HG03159 (cell line): Measurements from ENCODE around the gene PEX13.
"Not testable (repeated sequence)": the region's sequence is repeated elsewhere in the genome, so short reads cannot be mapped to it uniquely, and the experiment has no call there.

ENCODE experiments used
- ATAC-seq: cut with Tn5 transposase; IDR thresholded peaks from one replicate; pipeline ENCODE4 v1.9.1; 2021; ENCODE audit warnings: mild to moderate bottlenecking, moderate library complexity; ENCODE audit not compliant: unreplicated experiment

The PEX13 gene, protein sequence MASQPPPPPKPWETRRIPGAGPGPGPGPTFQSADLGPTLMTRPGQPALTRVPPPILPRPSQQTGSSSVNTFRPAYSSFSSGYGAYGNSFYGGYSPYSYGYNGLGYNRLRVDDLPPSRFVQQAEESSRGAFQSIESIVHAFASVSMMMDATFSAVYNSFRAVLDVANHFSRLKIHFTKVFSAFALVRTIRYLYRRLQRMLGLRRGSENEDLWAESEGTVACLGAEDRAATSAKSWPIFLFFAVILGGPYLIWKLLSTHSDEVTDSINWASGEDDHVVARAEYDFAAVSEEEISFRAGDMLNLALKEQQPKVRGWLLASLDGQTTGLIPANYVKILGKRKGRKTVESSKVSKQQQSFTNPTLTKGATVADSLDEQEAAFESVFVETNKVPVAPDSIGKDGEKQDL

DNA sequence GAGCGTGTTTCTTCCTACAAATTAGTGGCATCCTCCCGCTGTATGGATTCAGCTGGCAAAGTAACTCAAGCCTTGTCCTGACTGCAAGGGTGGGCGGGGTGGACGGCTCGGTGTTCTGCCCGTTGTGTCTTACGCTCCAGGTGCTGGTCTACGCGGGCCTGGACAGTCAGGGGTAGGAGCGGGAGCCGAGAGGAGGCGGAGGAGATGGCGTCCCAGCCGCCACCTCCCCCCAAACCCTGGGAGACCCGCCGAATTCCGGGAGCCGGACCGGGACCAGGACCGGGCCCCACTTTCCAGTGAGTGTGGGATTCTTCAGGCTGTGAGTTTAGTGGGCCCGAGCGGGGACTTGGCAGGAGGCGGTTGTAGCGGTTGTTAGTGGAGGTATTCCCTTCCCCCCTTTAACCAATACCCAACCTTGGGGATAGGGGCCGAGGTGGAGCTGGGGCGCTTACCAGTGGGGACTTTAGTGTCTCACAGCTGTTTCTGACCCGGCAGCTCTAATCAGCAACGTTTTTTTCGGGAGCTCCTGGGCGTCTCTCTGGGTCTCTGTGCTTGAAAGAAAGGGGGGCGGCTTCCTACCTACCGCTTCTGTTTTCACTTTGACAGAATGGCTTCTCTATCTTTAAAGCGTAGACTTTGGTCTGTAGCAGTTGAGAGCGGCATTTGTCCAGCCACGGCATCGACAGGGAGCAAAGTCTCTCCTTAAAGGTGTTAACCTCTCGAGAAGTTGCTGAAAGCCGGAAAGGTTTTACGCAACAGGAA is at the start of gene PEX13, which contains the start of gene PUS10:
Gene PEX13, plus strand, starts transcription at position 165 of the 762 bp plus-strand sequence. Its CDS starts 40 bp downstream, at position 205.
Gene PUS10, minus strand, starts transcription at position 700 of the 762 bp plus-strand sequence. CDS start 6,365 bp downstream, outside the sequence.
- peak; percentile 74 for ATAC-seq

DNA sequence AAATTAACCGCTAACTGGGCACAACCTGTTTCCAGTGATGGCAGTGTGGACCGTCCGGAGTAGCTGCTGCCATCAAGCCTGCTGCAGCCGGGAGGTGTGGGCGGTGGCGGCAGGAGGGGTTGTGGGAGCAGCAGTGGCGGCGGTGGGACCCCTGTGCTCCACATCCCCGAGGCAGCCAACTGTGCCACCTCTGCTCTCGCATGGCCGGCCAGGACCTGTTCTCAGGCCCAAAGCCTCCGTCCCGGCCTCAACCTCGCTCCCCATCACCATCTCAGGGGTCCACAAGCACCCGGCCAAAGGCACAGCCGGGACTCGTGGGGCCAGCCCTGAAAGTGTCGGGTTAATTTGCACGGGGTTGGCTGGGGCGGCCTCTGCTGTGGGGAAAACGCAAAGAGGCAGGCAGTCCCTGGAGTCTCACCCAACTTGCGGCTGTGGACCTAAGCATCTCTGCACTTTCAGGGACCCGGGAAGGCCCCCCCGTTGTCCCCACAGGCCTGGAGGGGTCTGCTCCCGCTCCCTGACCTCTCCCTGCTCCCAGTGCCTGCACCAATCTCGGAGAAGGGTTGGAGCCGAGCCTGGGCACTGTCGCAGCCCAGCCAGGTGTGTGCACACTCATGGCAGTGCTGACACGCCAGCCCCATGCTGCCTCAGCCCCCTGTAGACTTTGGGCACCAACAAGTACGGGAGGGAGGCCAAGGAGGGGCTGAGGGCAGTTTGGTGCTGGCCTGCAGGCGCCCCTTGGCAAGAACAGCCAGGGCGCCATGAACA is 44.4 kb upstream of the PEX13 start:
- ATAC-seq = no peak

DNA sequence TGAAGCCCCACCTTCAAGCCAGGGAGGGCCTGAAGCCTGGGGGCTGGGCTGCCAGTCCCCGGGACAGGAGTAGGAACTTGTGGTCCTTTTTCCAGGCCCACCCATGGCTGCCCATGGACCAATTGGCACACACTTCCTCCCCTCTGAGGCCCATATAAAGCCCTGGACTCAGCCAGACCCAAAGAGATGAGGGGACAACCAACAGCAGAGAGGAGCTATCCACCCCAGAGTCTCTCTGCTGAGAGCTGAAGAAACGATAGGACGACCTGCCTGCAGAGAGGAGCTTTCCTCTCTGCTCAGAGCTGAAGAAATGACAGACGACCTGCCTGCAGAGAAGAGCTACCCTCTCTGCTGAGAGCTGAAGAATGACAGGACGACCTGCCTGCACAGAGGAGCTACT is 43.8 kb upstream of the PEX13 start:
- no peak for ATAC-seq

DNA sequence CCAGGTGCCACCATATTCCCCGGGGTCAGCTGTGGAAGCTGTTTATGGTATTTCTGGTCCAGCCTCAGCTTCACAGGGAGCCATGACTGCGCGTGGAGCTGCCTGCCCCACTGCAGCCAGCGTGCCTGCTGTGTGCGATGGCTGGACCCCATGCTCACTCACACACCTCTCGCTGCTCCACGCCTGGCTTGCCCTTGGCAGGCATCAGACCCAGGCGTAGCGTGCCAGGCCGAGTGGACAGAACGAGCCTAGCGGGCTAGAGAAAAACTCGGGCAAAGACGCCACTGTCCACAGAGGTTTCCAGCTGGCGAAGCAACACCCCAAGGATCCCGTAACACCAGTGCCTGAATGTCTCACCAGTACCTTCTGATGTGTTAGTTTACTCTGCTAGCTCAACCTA is 42.9 kb upstream of the PEX13 start:
- ATAC-seq = no peak

DNA sequence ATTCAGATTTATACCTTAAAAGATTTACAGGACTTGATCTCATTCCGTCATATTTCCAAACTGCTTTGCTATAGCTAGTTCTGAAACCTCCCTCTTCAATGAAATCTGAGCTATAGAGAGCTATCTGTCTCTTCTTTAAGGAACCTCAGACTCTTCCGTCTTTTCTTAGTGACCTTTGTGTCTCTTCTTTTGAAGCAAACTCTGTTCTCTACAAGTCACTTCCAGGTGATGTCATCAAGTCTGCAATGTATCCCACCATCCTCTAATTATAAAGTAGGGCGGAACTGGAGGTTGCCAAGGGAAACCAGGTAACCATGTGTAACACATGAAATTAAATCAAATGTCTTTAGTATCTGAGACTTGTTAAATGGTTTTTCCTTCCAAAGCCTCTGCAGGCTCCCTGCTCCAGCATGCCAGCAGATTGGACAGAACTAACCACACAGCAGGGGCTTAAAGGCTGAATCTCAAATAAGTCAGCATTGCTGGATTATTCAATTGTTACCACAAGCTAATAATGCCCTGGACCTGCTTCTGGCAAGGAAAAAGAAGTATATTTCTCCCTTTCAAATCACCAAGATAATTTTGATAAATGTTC is 41.2 kb upstream of the PEX13 start:
- ATAC-seq = no peak

DNA sequence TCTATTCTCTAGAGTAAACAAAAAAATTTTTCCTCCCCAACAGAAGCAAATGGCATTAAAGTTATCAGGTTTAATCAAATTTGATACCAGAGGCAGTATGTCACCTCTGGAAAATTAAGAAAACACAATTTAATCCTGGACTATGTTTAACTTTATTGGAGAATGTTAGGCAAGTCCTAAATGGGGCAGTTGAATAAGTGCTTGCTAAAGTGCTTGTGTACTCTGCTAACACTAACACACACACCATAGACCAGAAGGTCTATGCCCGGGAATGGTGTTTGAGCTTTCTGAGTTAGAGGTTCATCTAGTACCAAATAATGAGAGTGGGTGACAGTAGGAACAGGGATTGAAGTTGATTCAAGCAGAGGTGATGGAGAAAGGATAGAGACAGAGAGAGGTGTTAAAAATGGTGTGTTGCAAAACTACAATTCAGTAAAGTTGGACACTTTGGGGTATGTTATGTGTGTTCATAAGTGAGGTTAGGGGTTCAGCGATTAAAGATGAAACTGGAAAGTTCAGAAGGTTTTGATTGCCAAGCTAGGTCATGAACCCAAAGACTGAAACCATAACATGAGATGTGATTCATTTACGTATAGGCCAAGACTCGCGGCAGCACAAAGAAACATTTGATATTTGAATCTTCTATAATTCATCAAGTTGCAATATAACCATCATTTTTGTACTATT is 40.5 kb upstream of the PEX13 start:
- ATAC-seq = peak; percentile 52

DNA sequence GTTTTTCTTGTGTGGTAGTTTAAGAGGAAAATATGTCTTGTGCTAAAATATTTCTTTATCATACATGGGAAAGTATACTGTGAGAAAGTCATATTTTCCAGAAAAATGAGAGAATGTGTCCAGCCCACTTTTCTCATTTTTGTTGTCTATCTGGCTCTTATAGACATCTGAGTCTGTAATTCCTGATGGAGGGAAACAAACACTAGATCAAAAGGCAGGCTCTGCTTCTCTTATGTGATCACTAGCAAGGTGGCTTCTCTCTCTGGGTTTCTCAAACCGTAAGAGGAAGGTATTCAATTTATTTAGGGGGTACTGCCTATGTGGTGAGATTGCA is 40.0 kb upstream of the PEX13 start:
- no peak for ATAC-seq

DNA sequence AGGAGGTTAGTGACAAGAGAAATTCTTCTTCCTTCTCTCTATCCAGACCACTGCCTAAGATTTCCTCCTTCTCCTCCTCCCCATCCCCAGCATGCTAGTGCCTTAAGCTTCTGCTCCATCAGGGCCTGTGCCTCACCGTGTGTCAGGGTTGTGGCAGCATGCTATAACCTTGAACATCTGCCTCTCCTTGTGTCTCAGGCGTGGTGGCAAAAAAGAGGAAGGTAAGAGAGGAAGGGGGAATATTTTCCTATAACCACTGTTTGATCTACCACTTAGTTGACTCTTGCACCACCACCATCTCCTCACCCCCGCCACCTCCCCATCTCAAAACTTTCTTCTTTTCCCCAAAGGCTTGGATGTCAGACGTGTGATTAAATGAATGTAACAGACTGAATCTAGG is 38.3 kb upstream of the PEX13 start:
- ATAC-seq = no peak

DNA sequence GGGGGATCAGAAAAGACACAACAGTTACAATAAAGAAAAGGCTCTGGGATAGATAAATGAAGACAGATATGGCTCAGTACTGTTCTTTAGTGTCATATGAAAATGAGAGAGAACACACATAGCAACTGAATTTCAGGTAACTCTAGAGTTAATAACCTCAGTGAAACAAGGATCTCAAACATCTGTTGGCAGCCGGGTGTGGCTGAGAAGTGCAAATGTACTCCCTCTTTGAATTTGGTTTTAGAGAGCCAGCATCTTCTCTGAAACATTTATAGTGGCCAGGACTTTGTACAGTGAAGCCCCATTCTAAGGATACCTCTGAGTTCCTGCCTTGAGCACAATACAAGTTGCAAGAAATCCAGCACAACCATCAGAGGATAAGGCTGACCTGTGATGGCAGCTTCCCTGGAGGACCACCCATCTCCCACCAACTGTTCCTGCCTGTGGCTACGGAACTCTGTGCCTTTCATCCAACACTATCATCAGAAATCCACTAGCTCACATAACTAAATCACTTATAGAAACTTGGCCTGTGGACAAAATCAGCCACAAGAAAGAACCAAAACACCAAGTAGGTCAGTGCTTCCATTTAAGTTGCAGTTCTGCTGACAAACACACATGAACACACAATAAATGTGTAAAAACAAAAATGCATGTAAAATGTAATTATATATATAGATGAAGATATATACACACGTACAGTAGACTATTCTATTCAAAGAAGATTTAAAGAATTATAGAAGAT is 37.3 kb upstream of the PEX13 start:
- peak; percentile 52 for ATAC-seq

DNA sequence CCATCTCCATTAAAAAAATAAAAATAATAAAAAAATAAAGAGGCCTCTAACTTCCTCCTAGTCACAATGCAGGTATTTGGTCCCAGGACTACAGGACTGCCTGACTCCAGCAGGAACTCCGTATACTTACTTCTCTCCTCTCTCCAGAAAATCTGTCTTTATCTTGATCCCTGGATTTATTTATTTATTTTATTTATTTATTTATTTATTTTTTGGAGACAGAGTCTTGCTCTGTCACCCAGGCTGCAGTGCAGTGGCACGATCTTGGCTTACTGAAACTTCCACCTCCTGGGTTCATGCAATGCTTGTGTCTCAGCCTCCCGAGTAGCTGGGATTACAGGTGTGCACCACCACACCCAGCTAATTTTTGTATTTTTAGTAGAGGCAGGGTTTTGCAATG is 35.5 kb upstream of the PEX13 start:
- not testable (repeated sequence) for ATAC-seq

DNA sequence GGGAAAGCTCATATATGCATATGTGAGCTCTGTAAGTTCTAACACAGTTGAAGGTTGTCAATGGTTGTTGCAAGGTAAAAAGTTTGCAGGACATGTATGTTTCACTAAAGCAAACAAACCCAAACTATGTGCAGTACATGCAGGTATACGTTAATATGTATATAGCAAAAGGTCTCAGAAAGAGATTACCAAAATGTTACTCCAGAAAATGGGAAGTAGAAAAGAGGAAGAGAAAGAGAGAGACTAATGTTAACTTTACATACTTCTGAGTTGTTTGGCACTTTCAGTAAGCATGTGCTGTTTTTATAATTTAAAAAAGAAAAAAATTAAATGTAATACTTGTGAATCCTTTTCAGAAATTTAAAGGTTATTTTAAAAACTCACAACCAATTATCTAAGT is 32.8 kb upstream of the PEX13 start:
- ATAC-seq = no peak

DNA sequence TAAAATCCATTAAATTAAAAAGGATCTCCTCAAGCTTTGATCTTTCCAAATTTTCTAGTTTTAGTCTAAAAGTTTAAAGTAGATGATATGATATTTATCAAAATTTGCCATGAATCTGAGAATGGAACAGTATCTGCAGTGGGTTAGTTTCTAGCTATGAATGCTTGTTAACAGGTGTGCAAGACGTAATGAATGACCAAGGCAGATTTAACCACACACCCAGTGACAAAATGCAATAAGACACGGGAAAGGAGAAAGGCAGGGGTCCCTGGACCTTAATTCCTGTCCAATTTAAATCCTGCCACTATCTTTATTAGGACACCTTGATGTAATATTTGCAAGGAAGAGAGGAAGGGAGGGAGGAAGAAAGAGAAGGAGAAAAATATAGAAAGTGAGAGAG is 30.5 kb upstream of the PEX13 start:
- no peak for ATAC-seq

DNA sequence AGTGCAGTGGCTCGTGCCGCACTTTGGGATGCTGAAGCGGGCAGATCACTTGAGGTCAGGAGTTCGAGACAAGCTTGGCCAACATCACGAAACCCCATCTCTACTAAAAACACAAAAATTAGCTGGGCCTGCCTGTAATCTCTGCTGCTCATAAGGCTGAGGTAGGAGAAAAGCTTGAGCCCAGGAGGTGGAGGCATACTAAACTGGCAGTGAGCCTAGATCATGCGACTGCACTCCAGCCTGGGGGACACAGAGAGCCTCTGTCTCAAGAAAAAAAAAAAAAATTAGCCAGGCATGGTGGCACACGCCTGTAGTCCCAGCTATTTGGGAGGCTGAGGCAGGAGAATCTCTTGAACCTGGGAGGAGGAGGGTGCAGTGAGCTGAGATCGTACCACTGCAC is 29.9 kb upstream of the PEX13 start:
- ATAC-seq = not testable (repeated sequence)

DNA sequence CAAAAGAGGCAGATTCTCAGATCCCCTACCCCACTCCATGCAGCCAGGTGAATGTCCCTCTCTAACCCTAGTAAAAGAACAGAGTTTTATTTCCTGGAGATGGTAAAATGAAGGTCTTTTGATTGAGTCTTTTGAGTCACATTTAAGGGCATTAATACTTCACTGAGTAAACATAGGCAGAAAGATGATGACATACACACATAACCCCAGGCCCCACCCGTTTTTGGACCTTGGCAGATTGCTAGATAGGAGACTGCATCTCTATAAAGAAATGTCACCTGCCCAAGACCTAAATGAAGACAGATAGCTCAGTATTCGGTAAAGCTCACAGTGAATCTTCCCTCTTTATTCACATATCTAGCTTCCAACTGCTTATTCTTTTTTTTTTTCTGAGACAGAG is 28.3 kb upstream of the PEX13 start:
- ATAC-seq = no peak

DNA sequence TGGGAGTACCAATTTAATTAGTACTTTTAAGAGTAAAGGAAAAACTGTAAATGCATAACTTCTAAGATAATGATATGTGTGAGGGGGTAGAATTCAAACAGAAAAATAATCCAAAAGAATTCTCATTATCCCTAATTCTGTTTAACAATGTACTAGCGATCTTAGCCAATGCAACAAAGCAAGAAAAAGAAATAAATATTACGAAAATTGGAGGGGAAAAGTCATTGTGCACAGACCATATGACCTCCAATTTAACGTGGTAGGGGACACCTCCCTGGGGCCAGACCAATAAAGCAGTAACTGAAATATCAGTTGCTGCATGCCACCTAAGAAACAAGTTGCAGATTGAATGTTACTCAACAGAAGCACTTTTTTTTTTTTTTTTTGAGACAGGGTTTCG is 25.9 kb upstream of the PEX13 start:
- no peak for ATAC-seq

DNA sequence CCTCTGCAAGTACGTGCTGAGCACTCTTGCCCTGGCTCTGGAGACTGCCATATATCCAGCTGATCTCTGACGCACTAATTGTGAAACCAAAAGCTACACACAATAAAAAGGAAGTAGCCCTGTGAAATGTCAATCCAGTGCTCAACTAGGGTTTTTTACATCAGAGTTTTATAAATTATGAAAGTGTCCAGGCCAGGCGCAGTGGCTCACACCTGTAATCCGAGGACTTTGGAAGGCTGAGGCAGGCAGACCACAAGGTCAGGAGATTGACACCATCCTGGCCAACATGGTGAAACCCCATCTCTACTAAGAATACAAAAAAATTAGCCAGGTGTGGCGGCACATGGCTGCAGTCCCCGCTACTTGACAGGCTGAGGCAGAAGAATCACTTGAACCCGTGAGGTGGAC is 24.5 kb upstream of the PEX13 start:
- ATAC-seq = peak; percentile 99

DNA sequence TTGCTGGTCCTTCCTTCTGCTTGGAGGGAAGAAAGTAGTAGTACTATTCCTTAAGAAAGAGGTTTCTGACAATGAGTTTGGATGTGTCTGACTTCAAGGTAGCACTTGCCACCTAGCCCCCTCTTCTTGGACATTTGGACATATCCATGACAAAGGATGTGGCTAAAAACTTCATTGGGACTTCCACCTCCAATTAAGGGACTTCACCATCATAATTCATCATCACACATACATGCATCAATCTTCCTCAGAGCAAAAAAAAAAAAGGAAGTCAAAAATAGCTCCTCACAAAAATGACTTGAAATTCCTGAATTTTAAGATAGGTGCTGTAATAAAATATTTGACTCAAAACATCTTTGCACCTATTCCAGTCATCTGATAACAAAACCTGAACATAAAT is 23.4 kb upstream of the PEX13 start:
- ATAC-seq = no peak

DNA sequence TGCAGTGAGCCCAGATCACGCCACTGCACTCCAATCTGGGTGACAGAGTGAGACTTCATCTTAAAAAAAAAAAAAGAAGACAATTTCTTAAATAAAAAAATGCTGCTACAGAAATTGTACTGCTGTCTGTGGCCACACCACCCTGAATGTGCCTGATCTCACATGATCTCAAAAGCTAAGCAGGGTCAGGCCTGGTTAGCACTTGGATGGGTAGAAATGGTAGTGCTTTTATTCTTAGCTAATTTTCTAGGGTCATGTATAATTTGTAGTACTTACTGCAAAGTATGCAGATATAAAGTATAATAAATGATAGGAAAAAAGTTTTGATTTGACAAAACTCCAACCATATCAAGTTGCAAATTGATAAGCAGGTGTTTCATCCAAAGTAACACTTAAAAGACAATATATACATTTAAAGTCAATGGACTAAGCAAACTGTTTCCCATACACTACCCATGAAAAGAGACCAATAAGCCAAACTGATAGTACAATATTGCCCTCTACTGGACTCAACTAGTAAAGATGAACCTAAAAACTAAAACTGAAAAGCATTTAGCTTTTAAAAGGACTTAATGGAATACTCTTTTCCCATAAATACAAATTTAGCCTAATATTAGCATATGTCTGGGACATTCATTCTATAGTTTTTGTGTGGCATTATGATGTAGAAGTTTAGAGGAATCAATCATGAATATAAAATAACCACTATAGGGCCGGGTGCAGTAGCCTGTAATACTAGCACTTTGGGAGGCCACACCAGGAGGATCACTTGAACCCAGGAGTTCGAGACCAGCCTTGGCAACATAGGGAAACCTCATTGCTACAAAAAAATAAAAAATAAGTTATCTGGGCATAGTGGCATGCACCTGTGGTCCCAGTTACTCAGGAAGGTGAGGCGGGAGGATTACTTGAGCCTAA is 18.6 kb upstream of the PEX13 start:
- ATAC-seq = peak; percentile 53

DNA sequence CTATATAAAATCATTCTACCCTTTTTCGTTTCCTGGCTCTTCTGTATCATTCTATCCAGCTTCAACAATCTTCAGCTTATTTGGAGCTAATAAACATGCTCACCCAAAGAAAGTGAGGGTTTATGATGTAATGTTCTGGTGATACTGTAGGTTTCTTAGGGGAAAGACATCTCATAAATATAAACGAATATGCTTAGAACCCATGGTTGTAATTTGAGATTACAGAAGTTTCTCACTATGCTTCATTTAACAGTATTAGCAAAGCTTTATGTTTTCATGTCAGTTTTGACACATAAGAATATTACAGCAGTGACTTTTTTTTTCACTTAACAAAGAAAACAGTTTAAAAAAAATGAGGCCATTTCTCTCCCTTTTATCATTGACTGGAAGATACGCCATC is 11.8 kb upstream of the PEX13 start:
- no peak for ATAC-seq
